Liver (tissue), 3 donors: ENCODE data around the gene XPO5.

Experiments
- CTCF ChIP-seq: fragments of 150-350 bp; IDR thresholded peaks from 2 replicates; pipeline ENCODE4 v1.5.1; 2017; ENCODE audit warnings: improper control_type of control experiment, low read depth, low read length; ENCODE audit not compliant: missing input control
- EGR1 ChIP-seq, 2 donors: IDR thresholded peaks; 2 replicates each; pipeline ENCODE4 v1.6.1; 2016 to 2018; ENCODE audit warnings: antibody characterized with exemption in 2 of 2, low read depth in 2 of 2
- GABPA ChIP-seq, 2 donors: IDR thresholded peaks in 1 of 2; conservative IDR thresholded peaks in 1 of 2; 2 replicates each; pipeline ENCODE4 v1.6.1; 2016; ENCODE audit warnings: antibody characterized with exemption in 2 of 2, mild to moderate bottlenecking in 1 of 2, moderate library complexity in 1 of 2
- JUND ChIP-seq, 2 donors: IDR thresholded peaks; 2 replicates each; pipeline ENCODE4 v1.6.1; 2016; ENCODE audit warnings: antibody characterized with exemption in 2 of 2
- NR2F2 ChIP-seq: IDR thresholded peaks from 2 replicates; pipeline ENCODE4 v1.6.1; 2016; ENCODE audit warnings: antibody characterized with exemption
- RAD21 ChIP-seq, 2 donors: IDR thresholded peaks; 2 replicates each; pipeline ENCODE4 v1.6.1; 2016; ENCODE audit warnings: antibody characterized with exemption in 2 of 2, mild to moderate bottlenecking in 2 of 2
- RXRA ChIP-seq, 2 donors: IDR thresholded peaks; 2 replicates each; pipeline ENCODE4 v1.6.1; 2017 to 2018; ENCODE audit warnings: antibody characterized with exemption in 2 of 2, mild to moderate bottlenecking in 1 of 2
- TAF1 ChIP-seq: conservative IDR thresholded peaks from 2 replicates; pipeline ENCODE4 v1.6.1; 2016; ENCODE audit warnings: antibody characterized with exemption, mild to moderate bottlenecking
- YY1 ChIP-seq: IDR thresholded peaks from 2 replicates; pipeline ENCODE4 v1.6.1; 2016; ENCODE audit warnings: antibody characterized with exemption, mild to moderate bottlenecking
- donor health status: healthy.
- donor health status: healthy.

- TF ChIP-seq CTCF (no peak), RXRA (IDR thresholded peaks at IDR 0.05) (no peak), TAF1 (no peak), NR2F2 (no peak), EGR1 (IDR thresholded peaks at IDR 0.05; ENCODE audit: low read depth in 2 of 2) (no peak), RAD21 (IDR thresholded peaks at IDR 0.05) (no peak), YY1 (no peak), GABPA (IDR thresholded peaks at IDR 0.05 in 1 of 2, conservative IDR thresholded peaks at IDR 0.05 in 1 of 2) (no peak), JUND (IDR thresholded peaks at IDR 0.05) (no peak)
These were observed 3.8 kb downstream of the XPO5 start for GRCh38 chr6:43572015-43572414.
